Measurements from ENCODE around the gene LIPC. TPM values are rescaled to one million over a fixed set of nuclear protein-coding genes. Genes with fewer than 3 reads are reported as not detected.

LIPC gene
- total and polyA plus RNA-seq, 2 donors (not counting 1 experiment from before 2014, with no cell fraction given), result 0.82 to 4.0 TPM

- Histone ChIP-seq H3K36me3 (ENCODE audit: control insufficient read depth, insufficient read depth, low read length) (no peaks in the 10 kb centered on the region), H3K27me3 (ENCODE audit: control insufficient read depth, insufficient read depth, low read length) (no peaks in the 10 kb centered on the region), H3K9me3 (ENCODE audit: control insufficient read depth, insufficient read depth, low read depth, low read length) (no peaks in the 10 kb centered on the region), H3K79me2 (ENCODE audit: control insufficient read depth, insufficient read depth, low read length) (no peaks in the 10 kb centered on the region), H3K27ac (ENCODE audit: insufficient read depth, low read length) (no peak overlapping the region), H3K4me2 (ENCODE audit: extremely low read depth, insufficient read depth, low read length) (no peak overlapping the region), H3K4me3 (replicated peaks in 1 of 4; ENCODE audit: control extremely low read depth in 1 of 4, insufficient read depth in 1 of 4, low read depth in 3 of 4, low read length in 4 of 4) (no peak overlapping the region), H2AFZ (ENCODE audit: low read length) (no peak overlapping the region), H3K4me1 (ENCODE audit: control insufficient read depth, extremely low read depth, insufficient read depth, low read length) (no peaks in the 10 kb centered on the region), H3K9ac (ENCODE audit: insufficient read depth, low read length) (no peak overlapping the region), H4K20me1 (ENCODE audit: control insufficient read depth, extremely low read depth, insufficient read depth, low read length) (no peaks in the 10 kb centered on the region)
- no peak for DNase-seq (ENCODE audit: low read depth in 2 of 2)
- TF ChIP-seq CTCF (conservative IDR thresholded peaks at IDR 0.05 in 1 of 2, IDR thresholded peaks at IDR 0.05 in 1 of 2; ENCODE audit: low read depth in 1 of 2, low read length in 2 of 2), result no peak
- TF ChIP-seq EZH2 (IDR thresholded peaks at IDR 0.05; ENCODE audit: low read length, missing control alignments), result no peak
Measured at GRCh38 chr15:58426501-58426900, 5.3 kb upstream of the LIPC start.

GRCh38 chr15:58427987-58428386 lies 3.8 kb upstream of the LIPC start:
- H3K4me2 ChIP-seq (ENCODE audit: extremely low read depth, insufficient read depth, low read length), result no peak overlapping the region
- H3K79me2 ChIP-seq (ENCODE audit: control insufficient read depth, insufficient read depth, low read length), result no peaks in the 10 kb centered on the region
- H3K9me3 ChIP-seq (ENCODE audit: control insufficient read depth, insufficient read depth, low read depth, low read length), result no peaks in the 10 kb centered on the region
- H3K27me3 ChIP-seq (ENCODE audit: control insufficient read depth, insufficient read depth, low read length), result no peaks in the 10 kb centered on the region
- no peak overlapping the region for H2AFZ ChIP-seq (ENCODE audit: low read length)
- H3K9ac ChIP-seq (ENCODE audit: insufficient read depth, low read length), result no peak overlapping the region
- no peak overlapping the region for H3K27ac ChIP-seq (ENCODE audit: insufficient read depth, low read length)
- no peak overlapping the region for H3K4me3 ChIP-seq (replicated peaks in 1 of 4; ENCODE audit: control extremely low read depth in 1 of 4, insufficient read depth in 1 of 4, low read depth in 3 of 4, low read length in 4 of 4)
- TF ChIP-seq CTCF (conservative IDR thresholded peaks at IDR 0.05 in 1 of 2, IDR thresholded peaks at IDR 0.05 in 1 of 2; ENCODE audit: low read depth in 1 of 2, low read length in 2 of 2), result no peak
- no peak for TF ChIP-seq EZH2 (IDR thresholded peaks at IDR 0.05; ENCODE audit: low read length, missing control alignments)
- no peaks in the 10 kb centered on the region for H3K4me1 ChIP-seq (ENCODE audit: control insufficient read depth, extremely low read depth, insufficient read depth, low read length)
- H4K20me1 ChIP-seq (ENCODE audit: control insufficient read depth, extremely low read depth, insufficient read depth, low read length), result no peaks in the 10 kb centered on the region
- DNase-seq (ENCODE audit: low read depth in 2 of 2), result no peak
- H3K36me3 ChIP-seq (ENCODE audit: control insufficient read depth, insufficient read depth, low read length), result no peaks in the 10 kb centered on the region

- H3K79me2 ChIP-seq (ENCODE audit: control insufficient read depth, insufficient read depth, low read length), result no peaks in the 10 kb centered on the region
- no peaks in the 10 kb centered on the region for H3K36me3 ChIP-seq (ENCODE audit: control insufficient read depth, insufficient read depth, low read length)
- no peak overlapping the region for H3K27ac ChIP-seq (ENCODE audit: insufficient read depth, low read length)
- no peak overlapping the region for H3K4me3 ChIP-seq (replicated peaks in 1 of 4; ENCODE audit: control extremely low read depth in 1 of 4, insufficient read depth in 1 of 4, low read depth in 3 of 4, low read length in 4 of 4)
- no peaks in the 10 kb centered on the region for H3K9me3 ChIP-seq (ENCODE audit: control insufficient read depth, insufficient read depth, low read depth, low read length)
- TF ChIP-seq EZH2 (IDR thresholded peaks at IDR 0.05; ENCODE audit: low read length, missing control alignments), result no peak
- TF ChIP-seq CTCF (conservative IDR thresholded peaks at IDR 0.05 in 1 of 2, IDR thresholded peaks at IDR 0.05 in 1 of 2; ENCODE audit: low read depth in 1 of 2, low read length in 2 of 2), result no peak
- no peak overlapping the region for H2AFZ ChIP-seq (ENCODE audit: low read length)
- H3K4me2 ChIP-seq (ENCODE audit: extremely low read depth, insufficient read depth, low read length), result no peak overlapping the region
- no peak for DNase-seq (ENCODE audit: low read depth in 2 of 2)
- no peaks in the 10 kb centered on the region for H3K27me3 ChIP-seq (ENCODE audit: control insufficient read depth, insufficient read depth, low read length)
- H3K9ac ChIP-seq (ENCODE audit: insufficient read depth, low read length), result no peak overlapping the region
- no peaks in the 10 kb centered on the region for H4K20me1 ChIP-seq (ENCODE audit: control insufficient read depth, extremely low read depth, insufficient read depth, low read length)
- H3K4me1 ChIP-seq (ENCODE audit: control insufficient read depth, extremely low read depth, insufficient read depth, low read length), result no peaks in the 10 kb centered on the region
Measured at GRCh38 chr15:58430224-58430787, 1.5 kb upstream of the LIPC start.
